Measurements from ENCODE around the gene MRPL19.
"Not testable (repeated sequence)": the region's sequence is repeated elsewhere in the genome, so short reads cannot be mapped to it uniquely, and the experiment has no call there.

The MRPL19 gene

GRCh38 chr2:75676464-75676863, 29.9 kb downstream of the MRPL19 start:
- no peak overlapping the region for H2AFZ ChIP-seq (ENCODE audit: low read depth, low read length)
- H3K27me3 ChIP-seq (ENCODE audit: low read depth, low read length): no peaks in the 10 kb centered on the region
- H3K9ac ChIP-seq (ENCODE audit: low read length): no peak overlapping the region
- H3K4me1 ChIP-seq (ENCODE audit: low read length): peaks cover 15% of the 10 kb centered on the region
- H3K4me3 ChIP-seq (ENCODE audit: low read length): no peak overlapping the region
- H4K20me1 ChIP-seq (ENCODE audit: insufficient read depth, low read length): no peaks in the 10 kb centered on the region
- no peak for TF ChIP-seq EZH2phosphoT487 (IDR thresholded peaks at IDR 0.05; ENCODE audit: low read depth)
- TF ChIP-seq CTCF (IDR thresholded peaks at IDR 0.05; ENCODE audit: low read depth, low read length): no peak
- peaks cover 46% of the 10 kb centered on the region for H3K36me3 ChIP-seq (replicated peaks; ENCODE audit: low read depth, low read length)
- H3K9me3 ChIP-seq (ENCODE audit: insufficient read depth, low read length): no peaks in the 10 kb centered on the region
- no peak overlapping the region for H3K27ac ChIP-seq (ENCODE audit: low read length)
- no peaks in the 10 kb centered on the region for H3K79me2 ChIP-seq (ENCODE audit: low read length)
- H3K4me2 ChIP-seq (ENCODE audit: low read length): no peak overlapping the region

- TF ChIP-seq CTCF (IDR thresholded peaks at IDR 0.05; ENCODE audit: low read depth, low read length) (no peak), EZH2phosphoT487 (IDR thresholded peaks at IDR 0.05; ENCODE audit: low read depth) (no peak)
- Histone ChIP-seq H3K9me3 (ENCODE audit: insufficient read depth, low read length) (no peaks in the 10 kb centered on the region), H3K36me3 (replicated peaks; ENCODE audit: low read depth, low read length) (peaks cover 27% of the 10 kb centered on the region), H3K9ac (ENCODE audit: low read length) (no peak overlapping the region), H3K4me2 (ENCODE audit: low read length) (no peak overlapping the region), H3K27ac (ENCODE audit: low read length) (no peak overlapping the region), H2AFZ (ENCODE audit: low read depth, low read length) (no peak overlapping the region), H3K27me3 (ENCODE audit: low read depth, low read length) (no peaks in the 10 kb centered on the region), H3K79me2 (ENCODE audit: low read length) (no peaks in the 10 kb centered on the region), H3K4me1 (ENCODE audit: low read length) (peaks cover 15% of the 10 kb centered on the region), H4K20me1 (ENCODE audit: insufficient read depth, low read length) (no peaks in the 10 kb centered on the region), H3K4me3 (ENCODE audit: low read length) (no peak overlapping the region)
Observed at GRCh38 chr2:75679556-75679955, 33.0 kb downstream of the MRPL19 start.

- Histone ChIP-seq H3K27me3 (ENCODE audit: low read depth, low read length) (no peaks in the 10 kb centered on the region), H3K9ac (ENCODE audit: low read length) (no peak overlapping the region), H3K4me2 (ENCODE audit: low read length) (no peak overlapping the region), H4K20me1 (ENCODE audit: insufficient read depth, low read length) (no peaks in the 10 kb centered on the region), H2AFZ (ENCODE audit: low read depth, low read length) (no peak overlapping the region), H3K4me1 (ENCODE audit: low read length) (peaks cover 15% of the 10 kb centered on the region), H3K79me2 (ENCODE audit: low read length) (no peaks in the 10 kb centered on the region), H3K9me3 (ENCODE audit: insufficient read depth, low read length) (no peaks in the 10 kb centered on the region), H3K4me3 (ENCODE audit: low read length) (no peak overlapping the region), H3K27ac (ENCODE audit: low read length) (no peak overlapping the region), H3K36me3 (replicated peaks; ENCODE audit: low read depth, low read length) (peaks cover 28% of the 10 kb centered on the region)
- TF ChIP-seq CTCF (IDR thresholded peaks at IDR 0.05; ENCODE audit: low read depth, low read length) (no peak), EZH2phosphoT487 (IDR thresholded peaks at IDR 0.05; ENCODE audit: low read depth) (no peak)
Observed at GRCh38 chr2:75680402-75680801, 33.8 kb downstream of the MRPL19 start.

- not testable (repeated sequence) for H3K9ac ChIP-seq (ENCODE audit: low read length)
Observed at GRCh38 chr2:75683430-75683829, 36.8 kb downstream of the MRPL19 start.

GRCh38 chr2:75688196-75688595, 41.6 kb downstream of the MRPL19 start:
- H3K9ac ChIP-seq (ENCODE audit: low read length): no peak overlapping the region
- no peaks in the 10 kb centered on the region for H3K4me1 ChIP-seq (ENCODE audit: low read length)
- no peak overlapping the region for H3K4me3 ChIP-seq (ENCODE audit: low read length)
- no peak overlapping the region for H2AFZ ChIP-seq (ENCODE audit: low read depth, low read length)
- H3K79me2 ChIP-seq (ENCODE audit: low read length): no peaks in the 10 kb centered on the region
- H3K36me3 ChIP-seq (replicated peaks; ENCODE audit: low read depth, low read length): peaks cover 39% of the 10 kb centered on the region
- H3K27me3 ChIP-seq (ENCODE audit: low read depth, low read length): no peaks in the 10 kb centered on the region
- no peaks in the 10 kb centered on the region for H3K9me3 ChIP-seq (ENCODE audit: insufficient read depth, low read length)
- no peak overlapping the region for H3K27ac ChIP-seq (ENCODE audit: low read length)
- no peak overlapping the region for H3K4me2 ChIP-seq (ENCODE audit: low read length)
- TF ChIP-seq EZH2phosphoT487 (IDR thresholded peaks at IDR 0.05; ENCODE audit: low read depth) (no peak), CTCF (IDR thresholded peaks at IDR 0.05; ENCODE audit: low read depth, low read length) (no peak)
- H4K20me1 ChIP-seq (ENCODE audit: insufficient read depth, low read length): no peaks in the 10 kb centered on the region

More at GRCh38 chr2:75683430-75683829, 36.8 kb downstream of the MRPL19 start:
- H3K79me2 ChIP-seq (ENCODE audit: low read length); H3K9me3 ChIP-seq (ENCODE audit: insufficient read depth, low read length); H3K27ac ChIP-seq (ENCODE audit: low read length); H4K20me1 ChIP-seq (ENCODE audit: insufficient read depth, low read length); H3K4me3 ChIP-seq (ENCODE audit: low read length); H3K4me2 ChIP-seq (ENCODE audit: low read length); H3K27me3 ChIP-seq (ENCODE audit: low read depth, low read length); H2AFZ ChIP-seq (ENCODE audit: low read depth, low read length): not testable (repeated sequence)
- H3K4me1 ChIP-seq (ENCODE audit: low read length): peaks cover 12% of the 10 kb centered on the region
- peaks cover 31% of the 10 kb centered on the region for H3K36me3 ChIP-seq (replicated peaks; ENCODE audit: low read depth, low read length)

All from OCI-LY3 (cell line).